SK-N-SH treated with all-trans-retinoic acid at 6 μM for 48 hours (cell line): ENCODE measurements around the gene MAST4.

Source experiments
- PPARA ChIP-seq: fragments of 250-450 bp; sonication (Bioruptor Pico); IDR thresholded peaks from 2 replicates; pipeline ENCODE4 v1.5.0; 2020; ENCODE audit warnings: mild to moderate bottlenecking, borderline replicate concordance
- SNAI2 ChIP-seq: fragments of 250-450 bp; sonication (Bioruptor Pico); IDR thresholded peaks from 2 replicates; pipeline ENCODE4 v1.5.0; 2020; ENCODE audit warnings: mild to moderate bottlenecking, moderate library complexity
- ZC3H10 ChIP-seq: fragments of 250-450 bp; sonication (Bioruptor Pico); IDR thresholded peaks from 2 replicates; pipeline ENCODE4 v1.5.1; 2021; ENCODE audit warnings: mild to moderate bottlenecking, moderate library complexity

- TF ChIP-seq SNAI2 (CRISPR knock-in tag) (no peak), ZC3H10 (CRISPR knock-in tag) (no peak), PPARA (CRISPR knock-in tag) (no peak)
These were observed 327.7 kb downstream of the MAST4 start for GRCh38 chr5:66923922-66924321.
